ENCODE measurements around the gene ISG15. TPM values are rescaled to one million over a fixed set of nuclear protein-coding genes. Genes with fewer than 3 reads are reported as not detected.
A peak's percentile ranks its signal among the peaks of the same experiment; 100 is the strongest.

The ISG15 gene
- total and polyA plus RNA-seq, 2 of the 13 experiments (the other 11 are each of a cell fraction or from before 2014, with no cell fraction given): 42.1 to 54.9 TPM

DNA sequence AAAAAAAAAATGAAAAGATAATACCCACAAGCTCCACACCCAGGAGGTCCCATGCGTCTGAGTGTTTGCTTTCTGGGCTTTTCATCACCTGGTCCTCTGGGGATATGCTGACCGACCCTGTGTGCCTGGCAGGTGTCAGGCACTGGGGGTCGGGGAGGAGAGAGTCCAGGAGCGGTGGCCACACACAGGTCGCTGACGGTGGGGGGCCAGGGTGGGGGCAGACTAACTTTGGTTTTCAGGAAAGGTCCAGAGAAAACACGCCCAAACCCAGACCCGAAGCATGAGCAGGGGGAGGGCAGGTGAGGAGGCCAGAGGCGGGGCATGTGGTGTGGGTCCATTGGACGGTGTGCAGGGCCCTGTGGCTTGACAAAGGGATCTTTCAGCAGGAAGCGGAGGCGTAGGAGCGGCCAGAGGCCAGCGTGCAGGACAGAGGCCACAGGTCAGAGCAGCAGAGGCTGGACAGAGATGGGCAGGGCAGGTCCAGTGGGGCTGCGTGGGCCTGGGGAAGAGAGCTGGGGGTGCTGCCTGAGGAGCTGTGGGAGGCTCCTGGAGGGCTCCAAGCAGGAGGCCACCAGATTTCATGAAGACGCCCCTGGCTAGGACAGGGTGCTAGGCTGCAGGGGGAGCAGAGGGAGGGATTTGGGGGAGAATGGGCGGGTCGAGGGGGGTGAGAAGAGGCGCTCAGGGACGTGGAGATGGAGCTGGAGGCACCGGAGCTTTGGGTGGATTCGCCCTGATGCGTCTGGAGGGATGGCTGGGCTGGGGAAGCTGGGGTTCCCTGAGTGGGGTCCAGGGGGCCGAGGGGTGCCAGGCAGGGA, 45.0 kb downstream of the ISG15 start (continued):
- TF ChIP-seq, protein P1, sequence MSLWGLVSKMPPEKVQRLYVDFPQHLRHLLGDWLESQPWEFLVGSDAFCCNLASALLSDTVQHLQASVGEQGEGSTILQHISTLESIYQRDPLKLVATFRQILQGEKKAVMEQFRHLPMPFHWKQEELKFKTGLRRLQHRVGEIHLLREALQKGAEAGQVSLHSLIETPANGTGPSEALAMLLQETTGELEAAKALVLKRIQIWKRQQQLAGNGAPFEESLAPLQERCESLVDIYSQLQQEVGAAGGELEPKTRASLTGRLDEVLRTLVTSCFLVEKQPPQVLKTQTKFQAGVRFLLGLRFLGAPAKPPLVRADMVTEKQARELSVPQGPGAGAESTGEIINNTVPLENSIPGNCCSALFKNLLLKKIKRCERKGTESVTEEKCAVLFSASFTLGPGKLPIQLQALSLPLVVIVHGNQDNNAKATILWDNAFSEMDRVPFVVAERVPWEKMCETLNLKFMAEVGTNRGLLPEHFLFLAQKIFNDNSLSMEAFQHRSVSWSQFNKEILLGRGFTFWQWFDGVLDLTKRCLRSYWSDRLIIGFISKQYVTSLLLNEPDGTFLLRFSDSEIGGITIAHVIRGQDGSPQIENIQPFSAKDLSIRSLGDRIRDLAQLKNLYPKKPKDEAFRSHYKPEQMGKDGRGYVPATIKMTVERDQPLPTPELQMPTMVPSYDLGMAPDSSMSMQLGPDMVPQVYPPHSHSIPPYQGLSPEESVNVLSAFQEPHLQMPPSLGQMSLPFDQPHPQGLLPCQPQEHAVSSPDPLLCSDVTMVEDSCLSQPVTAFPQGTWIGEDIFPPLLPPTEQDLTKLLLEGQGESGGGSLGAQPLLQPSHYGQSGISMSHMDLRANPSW (CRISPR knock-in tag; IDR thresholded peaks at IDR 0.05; ENCODE audit: borderline replicate concordance): no peak
- TF ChIP-seq, protein P2, sequence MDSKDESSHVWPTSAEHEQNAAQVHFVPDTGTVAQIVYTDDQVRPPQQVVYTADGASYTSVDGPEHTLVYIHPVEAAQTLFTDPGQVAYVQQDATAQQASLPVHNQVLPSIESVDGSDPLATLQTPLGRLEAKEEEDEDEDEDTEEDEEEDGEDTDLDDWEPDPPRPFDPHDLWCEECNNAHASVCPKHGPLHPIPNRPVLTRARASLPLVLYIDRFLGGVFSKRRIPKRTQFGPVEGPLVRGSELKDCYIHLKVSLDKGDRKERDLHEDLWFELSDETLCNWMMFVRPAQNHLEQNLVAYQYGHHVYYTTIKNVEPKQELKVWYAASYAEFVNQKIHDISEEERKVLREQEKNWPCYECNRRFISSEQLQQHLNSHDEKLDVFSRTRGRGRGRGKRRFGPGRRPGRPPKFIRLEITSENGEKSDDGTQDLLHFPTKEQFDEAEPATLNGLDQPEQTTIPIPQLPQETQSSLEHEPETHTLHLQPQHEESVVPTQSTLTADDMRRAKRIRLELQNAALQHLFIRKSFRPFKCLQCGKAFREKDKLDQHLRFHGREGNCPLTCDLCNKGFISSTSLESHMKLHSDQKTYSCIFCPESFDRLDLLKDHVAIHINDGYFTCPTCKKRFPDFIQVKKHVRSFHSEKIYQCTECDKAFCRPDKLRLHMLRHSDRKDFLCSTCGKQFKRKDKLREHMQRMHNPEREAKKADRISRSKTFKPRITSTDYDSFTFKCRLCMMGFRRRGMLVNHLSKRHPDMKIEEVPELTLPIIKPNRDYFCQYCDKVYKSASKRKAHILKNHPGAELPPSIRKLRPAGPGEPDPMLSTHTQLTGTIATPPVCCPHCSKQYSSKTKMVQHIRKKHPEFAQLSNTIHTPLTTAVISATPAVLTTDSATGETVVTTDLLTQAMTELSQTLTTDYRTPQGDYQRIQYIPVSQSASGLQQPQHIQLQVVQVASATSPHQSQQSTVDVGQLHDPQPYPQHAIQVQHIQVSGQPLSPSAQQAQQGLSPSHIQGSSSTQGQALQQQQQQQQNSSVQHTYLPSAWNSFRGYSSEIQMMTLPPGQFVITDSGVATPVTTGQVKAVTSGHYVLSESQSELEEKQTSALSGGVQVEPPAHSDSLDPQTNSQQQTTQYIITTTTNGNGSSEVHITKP (CRISPR knock-in tag; IDR thresholded peaks at IDR 0.05; ENCODE audit: low read depth): no peak
- no peak for TF ChIP-seq PLRG1 (conservative IDR thresholded peaks at IDR 0.05)
- TF ChIP-seq MXD3 (CRISPR knock-in tag; IDR thresholded peaks at IDR 0.05): peak; percentile 69; the same call in 1 of the 2 replicates
- TF ChIP-seq YEATS2 (CRISPR knock-in tag; IDR thresholded peaks at IDR 0.05; ENCODE audit: borderline replicate concordance): 0 out of 2 replicates have a peak, but pooled peaks have one; percentile 13
- 0 out of 2 replicates have a peak, but pooled peaks have one; percentile 42 for TF ChIP-seq ZNF446 (CRISPR knock-in tag; IDR thresholded peaks at IDR 0.05)
- peak; percentile 89 for TF ChIP-seq ZMAT3 (CRISPR knock-in tag; conservative IDR thresholded peaks at IDR 0.05)
- no peak; the same call in 1 of the 2 replicates for TF ChIP-seq JUND (CRISPR knock-in tag; IDR thresholded peaks at IDR 0.05)
- peak; percentile 91 for TF ChIP-seq ZSCAN21 (CRISPR knock-in tag; IDR thresholded peaks at IDR 0.05; ENCODE audit: borderline replicate concordance)
- TF ChIP-seq ZFAT (CRISPR knock-in tag; conservative IDR thresholded peaks at IDR 0.05): no peak
- TF ChIP-seq, protein P3, sequence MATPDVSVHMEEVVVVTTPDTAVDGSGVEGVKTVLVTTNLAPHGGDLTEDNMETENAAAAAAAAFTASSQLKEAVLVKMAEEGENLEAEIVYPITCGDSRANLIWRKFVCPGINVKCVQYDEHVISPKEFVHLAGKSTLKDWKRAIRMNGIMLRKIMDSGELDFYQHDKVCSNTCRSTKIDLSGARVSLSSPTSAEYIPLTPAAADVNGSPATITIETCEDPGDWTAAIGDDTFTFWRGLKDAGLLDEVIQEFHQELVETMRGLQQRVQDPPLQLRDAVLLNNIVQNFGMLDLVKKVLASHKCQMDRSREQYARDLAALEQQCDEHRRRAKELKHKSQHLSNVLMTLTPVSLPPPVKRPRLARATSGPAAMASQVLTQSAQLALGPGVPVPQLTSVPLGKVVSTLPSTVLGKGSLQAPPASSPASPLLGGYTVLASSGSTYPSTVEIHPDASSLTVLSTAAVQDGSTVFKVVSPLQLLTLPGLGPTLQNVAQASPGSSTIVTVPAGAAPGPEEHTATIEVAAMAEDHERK (CRISPR knock-in tag; IDR thresholded peaks at IDR 0.05; ENCODE audit: low read depth): no peak
- TF ChIP-seq, protein P4, sequence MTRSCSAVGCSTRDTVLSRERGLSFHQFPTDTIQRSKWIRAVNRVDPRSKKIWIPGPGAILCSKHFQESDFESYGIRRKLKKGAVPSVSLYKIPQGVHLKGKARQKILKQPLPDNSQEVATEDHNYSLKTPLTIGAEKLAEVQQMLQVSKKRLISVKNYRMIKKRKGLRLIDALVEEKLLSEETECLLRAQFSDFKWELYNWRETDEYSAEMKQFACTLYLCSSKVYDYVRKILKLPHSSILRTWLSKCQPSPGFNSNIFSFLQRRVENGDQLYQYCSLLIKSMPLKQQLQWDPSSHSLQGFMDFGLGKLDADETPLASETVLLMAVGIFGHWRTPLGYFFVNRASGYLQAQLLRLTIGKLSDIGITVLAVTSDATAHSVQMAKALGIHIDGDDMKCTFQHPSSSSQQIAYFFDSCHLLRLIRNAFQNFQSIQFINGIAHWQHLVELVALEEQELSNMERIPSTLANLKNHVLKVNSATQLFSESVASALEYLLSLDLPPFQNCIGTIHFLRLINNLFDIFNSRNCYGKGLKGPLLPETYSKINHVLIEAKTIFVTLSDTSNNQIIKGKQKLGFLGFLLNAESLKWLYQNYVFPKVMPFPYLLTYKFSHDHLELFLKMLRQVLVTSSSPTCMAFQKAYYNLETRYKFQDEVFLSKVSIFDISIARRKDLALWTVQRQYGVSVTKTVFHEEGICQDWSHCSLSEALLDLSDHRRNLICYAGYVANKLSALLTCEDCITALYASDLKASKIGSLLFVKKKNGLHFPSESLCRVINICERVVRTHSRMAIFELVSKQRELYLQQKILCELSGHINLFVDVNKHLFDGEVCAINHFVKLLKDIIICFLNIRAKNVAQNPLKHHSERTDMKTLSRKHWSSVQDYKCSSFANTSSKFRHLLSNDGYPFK (CRISPR knock-in tag; IDR thresholded peaks at IDR 0.05; ENCODE audit: borderline replicate concordance): no peak
- TF ChIP-seq, protein P5, sequence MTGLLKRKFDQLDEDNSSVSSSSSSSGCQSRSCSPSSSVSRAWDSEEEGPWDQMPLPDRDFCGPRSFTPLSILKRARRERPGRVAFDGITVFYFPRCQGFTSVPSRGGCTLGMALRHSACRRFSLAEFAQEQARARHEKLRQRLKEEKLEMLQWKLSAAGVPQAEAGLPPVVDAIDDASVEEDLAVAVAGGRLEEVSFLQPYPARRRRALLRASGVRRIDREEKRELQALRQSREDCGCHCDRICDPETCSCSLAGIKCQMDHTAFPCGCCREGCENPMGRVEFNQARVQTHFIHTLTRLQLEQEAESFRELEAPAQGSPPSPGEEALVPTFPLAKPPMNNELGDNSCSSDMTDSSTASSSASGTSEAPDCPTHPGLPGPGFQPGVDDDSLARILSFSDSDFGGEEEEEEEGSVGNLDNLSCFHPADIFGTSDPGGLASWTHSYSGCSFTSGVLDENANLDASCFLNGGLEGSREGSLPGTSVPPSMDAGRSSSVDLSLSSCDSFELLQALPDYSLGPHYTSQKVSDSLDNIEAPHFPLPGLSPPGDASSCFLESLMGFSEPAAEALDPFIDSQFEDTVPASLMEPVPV (CRISPR knock-in tag; IDR thresholded peaks at IDR 0.05): 0 out of 2 replicates have a peak, but pooled peaks have one; percentile 42
- TF ChIP-seq MBNL3 (CRISPR knock-in tag; conservative IDR thresholded peaks at IDR 0.05): no peak

All from HepG2 (cell line).